Thoracic aorta (tissue), 2 donors: ENCODE data around the gene ZNF318. TPM values are rescaled to one million over a fixed set of nuclear protein-coding genes. Genes with fewer than 3 reads are reported as not detected.

Experiments used
- ATAC-seq: fragments of 150-250 bp; one replicate; pipeline ENCODE4 v1.8.0; 2017; ENCODE audit warnings: low read depth; ENCODE audit not compliant: insufficient number of reproducible peaks, low FRiP score
- DNase-seq: peaks from one replicate; pipeline ENCODE4 v3.0.0-alpha.2; 2020; ENCODE audit warnings: low spot score
- H3K27ac ChIP-seq, 2 donors: fragments of 200-600 bp; sonication (generic); 1 replicate in 1 of 2; 2 replicates in 1 of 2; pipeline ENCODE4 v1.5.1; 2016; ENCODE audit warnings: mild to moderate bottlenecking in 2 of 2, moderate library complexity in 2 of 2
- H3K27me3 ChIP-seq: fragments of 200-600 bp; sonication (generic); replicated peaks from 2 replicates; pipeline ENCODE4 v1.6.0; 2016; ENCODE audit warnings: mild to moderate bottlenecking; ENCODE audit not compliant: insufficient read depth
- H3K36me3 ChIP-seq: fragments of 200-600 bp; sonication (generic); one replicate; pipeline ENCODE4 v1.5.1; 2016
- H3K4me1 ChIP-seq, 2 donors: fragments of 200-600 bp; sonication (generic); 1 replicate in 1 of 2; 2 replicates in 1 of 2; pipeline versions ENCODE4 v1.5.1 to v1.6.0; 2016; ENCODE audit warnings: low read depth in 2 of 2, mild to moderate bottlenecking in 1 of 2; ENCODE audit not compliant: control insufficient read depth in 1 of 2
- H3K4me3 ChIP-seq: fragments of 200-600 bp; sonication (generic); 2 replicates; pipeline ENCODE4 v1.5.1; 2016; ENCODE audit warnings: mild to moderate bottlenecking
- H3K9me3 ChIP-seq: fragments of 200-600 bp; sonication (generic); 2 replicates; pipeline ENCODE4 v1.5.1; 2016
- CTCF ChIP-seq: fragments of 200-600 bp; sonication (generic); IDR thresholded peaks from one replicate; pipeline ENCODE4 v1.5.1; 2019; ENCODE audit warnings: antibody characterized with exemption
- total RNA-seq, 2 donors: library from RNA; depleted of rRNA; stranded (reverse); fragments of >200 nt; gene quantifications; one replicate each; pipeline versions ENCODE4 v1.1.0 to v1.2.3, GENCODE V29; 2016

ZNF318 gene
- total RNA-seq, 2 donors from 2014 or later: 13.0 to 24.1 TPM

- Histone ChIP-seq H3K27ac (no peak within 1 kb of the TSS), H3K27me3 (no peaks in the 10 kb centered on the region), H3K4me1 (no peaks in the 10 kb centered on the region), H3K36me3 (no peaks in the 10 kb centered on the region), H3K4me3 (no peak within 1 kb of the TSS), H3K9me3 (no peaks in the 10 kb centered on the region)
- no peak for TF ChIP-seq CTCF
- no peak for DNase-seq
- ATAC-seq: no peak
Observed at GRCh38 chr6:43297644-43298564, 71.5 kb downstream of the ZNF318 start, which contains the start of gene SLC22A7. Gene SLC22A7 (plus strand): TSS chr6:43298260. CDS start chr6:43298359, 99 bp downstream.

- Histone ChIP-seq H3K27me3 (no peaks in the 10 kb centered on the region), H3K27ac (no peak overlapping the region), H3K36me3 (no peaks in the 10 kb centered on the region), H3K9me3 (no peaks in the 10 kb centered on the region), H3K4me1 (no peaks in the 10 kb centered on the region), H3K4me3 (no peak overlapping the region)
- DNase-seq: no peak
- no peak for ATAC-seq
- no peak for TF ChIP-seq CTCF
Observed at GRCh38 chr6:43296780-43297497, 72.5 kb downstream of the ZNF318 start.

GRCh38 chr6:43295456-43295855 lies 74.0 kb downstream of the ZNF318 start:
- no peak for ATAC-seq

GRCh38 chr6:43294536-43294935 lies 74.9 kb downstream of the ZNF318 start:
- Histone ChIP-seq H3K4me3 (no peak overlapping the region), H3K27ac (no peak overlapping the region), H3K4me1 (no peaks in the 10 kb centered on the region), H3K36me3 (no peaks in the 10 kb centered on the region), H3K9me3 (no peaks in the 10 kb centered on the region), H3K27me3 (no peaks in the 10 kb centered on the region)
- DNase-seq (no peak), ATAC-seq (no peak)
- TF ChIP-seq CTCF: no peak

More at GRCh38 chr6:43295456-43295855, 74.0 kb downstream of the ZNF318 start:
- no peak overlapping the region for H3K4me3 ChIP-seq
- H3K36me3 ChIP-seq: no peaks in the 10 kb centered on the region
- TF ChIP-seq CTCF: no peak
- H3K4me1 ChIP-seq: no peaks in the 10 kb centered on the region
- H3K9me3 ChIP-seq: no peaks in the 10 kb centered on the region
- DNase-seq: no peak
- no peak overlapping the region for H3K27ac ChIP-seq
- no peaks in the 10 kb centered on the region for H3K27me3 ChIP-seq

GRCh38 chr6:43293698-43294097 lies 75.7 kb downstream of the ZNF318 start:
- Histone ChIP-seq H3K27ac (no peak overlapping the region), H3K9me3 (no peaks in the 10 kb centered on the region), H3K4me3 (no peak overlapping the region), H3K36me3 (no peaks in the 10 kb centered on the region), H3K27me3 (no peaks in the 10 kb centered on the region), H3K4me1 (no peaks in the 10 kb centered on the region)
- no peak for ATAC-seq
- DNase-seq: no peak
- TF ChIP-seq CTCF: no peak
